HEK293 (cell line): ENCODE data around the gene STARD13.

Source experiments
- CTCF ChIA-PET: fragments of 350-600 bp; formaldehyde crosslinking; extraction: SDS; loops from one replicate; lab custom pipeline; 2021; ENCODE audit warnings: antibody characterized with exemption; lab: Yijun Ruan, JAX
- POLR2A ChIA-PET: fragments of 300-600 bp; formaldehyde crosslinking; extraction: SDS; loops from one replicate; lab custom pipeline; 2020; ENCODE audit warnings: antibody characterized with exemption, inconsistent platforms; lab: Yijun Ruan, JAX
- H3K27ac ChIP-seq: fragments of 200-500 bp; sonication (Bioruptor generic); 2 replicates; pipeline ENCODE4 v1.5.1; 2014; ENCODE audit warnings: low read depth, low read length, control low read depth, inconsistent platforms; ENCODE audit errors: extremely low read depth
- H3K36me3 ChIP-seq, 2 experiments: fragments of 200-500 bp in 1 of 2; sonication (Bioruptor generic) in 1 of 2; 1 replicate in 1 of 2; 2 replicates in 1 of 2; pipeline ENCODE4 v1.5.1; 2014 to 2017; ENCODE audit warnings: inconsistent platforms in 2 of 2, low read length in 2 of 2; ENCODE audit not compliant: control insufficient read depth in 2 of 2, insufficient read depth in 1 of 2
- H3K4me1 ChIP-seq: fragments of 200-500 bp; sonication (Bioruptor generic); 2 replicates; pipeline ENCODE4 v1.5.1; 2014; ENCODE audit warnings: mild to moderate bottlenecking, low read length, inconsistent platforms; ENCODE audit not compliant: control insufficient read depth, insufficient read depth
- H3K4me3 ChIP-seq: 2 replicates; pipeline ENCODE4 v1.5.1; 2011; ENCODE audit warnings: low read depth, mild to moderate bottlenecking, control low read depth, low read length, moderate library complexity
- H3K9me3 ChIP-seq: fragments of 200-500 bp; sonication (Bioruptor generic); 2 replicates; pipeline ENCODE4 v1.5.1; 2014; ENCODE audit warnings: low read depth, low read length, inconsistent platforms; ENCODE audit not compliant: control insufficient read depth, insufficient read depth
- GLIS2 ChIP-seq: fragments of 450-650 bp; formaldehyde crosslinking; IDR thresholded peaks from 2 replicates; pipeline ENCODE4 v1.5.1; 2016; ENCODE audit warnings: missing biosample characterization, missing genetic modification characterization
- HOXA7 ChIP-seq: sonication (generic); formaldehyde crosslinking; IDR thresholded peaks from 2 replicates; pipeline ENCODE4 v1.8.1; 2022; ENCODE audit warnings: missing genetic modification reagents, borderline replicate concordance
- SP3 ChIP-seq: fragments of 450-650 bp; formaldehyde crosslinking; IDR thresholded peaks from 2 replicates; pipeline ENCODE4 v1.5.1; 2016; ENCODE audit warnings: missing biosample characterization, missing genetic modification characterization
- ZBTB21 ChIP-seq: fragments of 450-650 bp; formaldehyde crosslinking; IDR thresholded peaks from 2 replicates; pipeline ENCODE4 v1.5.1; 2017; ENCODE audit warnings: missing biosample characterization, missing genetic modification characterization
- ZFP41 ChIP-seq: fragments of 450-650 bp; formaldehyde crosslinking; IDR thresholded peaks from 2 replicates; pipeline ENCODE4 v1.5.1; 2016; ENCODE audit warnings: missing biosample characterization, missing genetic modification characterization, borderline replicate concordance
- ZNF146 ChIP-seq: fragments of 450-650 bp; formaldehyde crosslinking; IDR thresholded peaks from 2 replicates; pipeline ENCODE4 v1.5.1; 2016; ENCODE audit warnings: missing biosample characterization, missing genetic modification characterization
- ZNF184 ChIP-seq: fragments of 450-650 bp; IDR thresholded peaks from 2 replicates; pipeline ENCODE4 v1.5.1; 2018; ENCODE audit warnings: missing biosample characterization, mild to moderate bottlenecking, missing genetic modification characterization
- ZNF223 ChIP-seq: fragments of 450-650 bp; formaldehyde crosslinking; IDR thresholded peaks from 2 replicates; pipeline ENCODE4 v1.5.1; 2016; ENCODE audit warnings: missing biosample characterization, missing genetic modification characterization
- ZNF23 ChIP-seq: fragments of 450-650 bp; formaldehyde crosslinking; IDR thresholded peaks from 2 replicates; pipeline ENCODE4 v1.5.1; 2016; ENCODE audit warnings: missing biosample characterization, missing genetic modification characterization, borderline replicate concordance
- ZNF362 ChIP-seq: fragments of 450-650 bp; formaldehyde crosslinking; IDR thresholded peaks from 2 replicates; pipeline ENCODE4 v1.5.1; 2016; ENCODE audit warnings: missing biosample characterization, missing genetic modification characterization
- ZNF596 ChIP-seq: fragments of 450-650 bp; IDR thresholded peaks from 2 replicates; pipeline ENCODE4 v1.5.0; 2018; ENCODE audit warnings: missing biosample characterization, mild to moderate bottlenecking, missing genetic modification characterization, moderate library complexity
- ZNF623 ChIP-seq: fragments of 450-650 bp; formaldehyde crosslinking; IDR thresholded peaks from 2 replicates; pipeline ENCODE4 v1.5.1; 2016; ENCODE audit warnings: missing biosample characterization, missing genetic modification characterization
- ZNF677 ChIP-seq: fragments of 450-650 bp; IDR thresholded peaks from 2 replicates; pipeline ENCODE4 v1.5.0; 2018; ENCODE audit warnings: missing biosample characterization, mild to moderate bottlenecking, missing genetic modification characterization, moderate library complexity
- ZNF76 ChIP-seq: fragments of 450-650 bp; formaldehyde crosslinking; IDR thresholded peaks from 2 replicates; pipeline ENCODE4; 2016; ENCODE audit warnings: low read depth, missing biosample characterization, missing genetic modification characterization, borderline replicate concordance
- ZNF843 ChIP-seq: fragments of 450-650 bp; formaldehyde crosslinking; IDR thresholded peaks from 2 replicates; pipeline ENCODE4 v1.5.1; 2016; ENCODE audit warnings: missing biosample characterization, missing genetic modification characterization
- TF ChIP-seq, protein P1 (sequence below): fragments of 450-650 bp; formaldehyde crosslinking; IDR thresholded peaks from 2 replicates; pipeline ENCODE4 v1.5.1; 2016; ENCODE audit warnings: missing biosample characterization, missing genetic modification characterization, borderline replicate concordance
- TF ChIP-seq, protein P2 (sequence below): fragments of 450-650 bp; formaldehyde crosslinking; IDR thresholded peaks from 2 replicates; pipeline ENCODE4 v1.5.1; 2016; ENCODE audit warnings: missing biosample characterization, missing genetic modification characterization, borderline replicate concordance
- TF ChIP-seq, protein P3 (sequence below): fragments of 450-650 bp; formaldehyde crosslinking; IDR thresholded peaks from 2 replicates; pipeline ENCODE4 v1.5.1; 2016; ENCODE audit warnings: missing biosample characterization, missing genetic modification characterization
- TF ChIP-seq, protein P4 (sequence below): fragments of 450-650 bp; formaldehyde crosslinking; IDR thresholded peaks from 2 replicates; pipeline ENCODE4 v1.5.1; 2017; ENCODE audit warnings: missing biosample characterization, missing genetic modification characterization

Gene STARD13

GRCh38 chr13:33326723-33327122 is 41.2 kb upstream of the STARD13 start (continued):
- TF ChIP-seq, protein P1, sequence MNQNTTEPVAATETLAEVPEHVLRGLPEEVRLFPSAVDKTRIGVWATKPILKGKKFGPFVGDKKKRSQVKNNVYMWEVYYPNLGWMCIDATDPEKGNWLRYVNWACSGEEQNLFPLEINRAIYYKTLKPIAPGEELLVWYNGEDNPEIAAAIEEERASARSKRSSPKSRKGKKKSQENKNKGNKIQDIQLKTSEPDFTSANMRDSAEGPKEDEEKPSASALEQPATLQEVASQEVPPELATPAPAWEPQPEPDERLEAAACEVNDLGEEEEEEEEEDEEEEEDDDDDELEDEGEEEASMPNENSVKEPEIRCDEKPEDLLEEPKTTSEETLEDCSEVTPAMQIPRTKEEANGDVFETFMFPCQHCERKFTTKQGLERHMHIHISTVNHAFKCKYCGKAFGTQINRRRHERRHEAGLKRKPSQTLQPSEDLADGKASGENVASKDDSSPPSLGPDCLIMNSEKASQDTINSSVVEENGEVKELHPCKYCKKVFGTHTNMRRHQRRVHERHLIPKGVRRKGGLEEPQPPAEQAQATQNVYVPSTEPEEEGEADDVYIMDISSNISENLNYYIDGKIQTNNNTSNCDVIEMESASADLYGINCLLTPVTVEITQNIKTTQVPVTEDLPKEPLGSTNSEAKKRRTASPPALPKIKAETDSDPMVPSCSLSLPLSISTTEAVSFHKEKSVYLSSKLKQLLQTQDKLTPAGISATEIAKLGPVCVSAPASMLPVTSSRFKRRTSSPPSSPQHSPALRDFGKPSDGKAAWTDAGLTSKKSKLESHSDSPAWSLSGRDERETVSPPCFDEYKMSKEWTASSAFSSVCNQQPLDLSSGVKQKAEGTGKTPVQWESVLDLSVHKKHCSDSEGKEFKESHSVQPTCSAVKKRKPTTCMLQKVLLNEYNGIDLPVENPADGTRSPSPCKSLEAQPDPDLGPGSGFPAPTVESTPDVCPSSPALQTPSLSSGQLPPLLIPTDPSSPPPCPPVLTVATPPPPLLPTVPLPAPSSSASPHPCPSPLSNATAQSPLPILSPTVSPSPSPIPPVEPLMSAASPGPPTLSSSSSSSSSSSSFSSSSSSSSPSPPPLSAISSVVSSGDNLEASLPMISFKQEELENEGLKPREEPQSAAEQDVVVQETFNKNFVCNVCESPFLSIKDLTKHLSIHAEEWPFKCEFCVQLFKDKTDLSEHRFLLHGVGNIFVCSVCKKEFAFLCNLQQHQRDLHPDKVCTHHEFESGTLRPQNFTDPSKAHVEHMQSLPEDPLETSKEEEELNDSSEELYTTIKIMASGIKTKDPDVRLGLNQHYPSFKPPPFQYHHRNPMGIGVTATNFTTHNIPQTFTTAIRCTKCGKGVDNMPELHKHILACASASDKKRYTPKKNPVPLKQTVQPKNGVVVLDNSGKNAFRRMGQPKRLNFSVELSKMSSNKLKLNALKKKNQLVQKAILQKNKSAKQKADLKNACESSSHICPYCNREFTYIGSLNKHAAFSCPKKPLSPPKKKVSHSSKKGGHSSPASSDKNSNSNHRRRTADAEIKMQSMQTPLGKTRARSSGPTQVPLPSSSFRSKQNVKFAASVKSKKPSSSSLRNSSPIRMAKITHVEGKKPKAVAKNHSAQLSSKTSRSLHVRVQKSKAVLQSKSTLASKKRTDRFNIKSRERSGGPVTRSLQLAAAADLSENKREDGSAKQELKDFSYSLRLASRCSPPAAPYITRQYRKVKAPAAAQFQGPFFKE (tag by site-specific recombination), result no peak
- no peak for TF ChIP-seq ZNF184 (tag by site-specific recombination)

DNA sequence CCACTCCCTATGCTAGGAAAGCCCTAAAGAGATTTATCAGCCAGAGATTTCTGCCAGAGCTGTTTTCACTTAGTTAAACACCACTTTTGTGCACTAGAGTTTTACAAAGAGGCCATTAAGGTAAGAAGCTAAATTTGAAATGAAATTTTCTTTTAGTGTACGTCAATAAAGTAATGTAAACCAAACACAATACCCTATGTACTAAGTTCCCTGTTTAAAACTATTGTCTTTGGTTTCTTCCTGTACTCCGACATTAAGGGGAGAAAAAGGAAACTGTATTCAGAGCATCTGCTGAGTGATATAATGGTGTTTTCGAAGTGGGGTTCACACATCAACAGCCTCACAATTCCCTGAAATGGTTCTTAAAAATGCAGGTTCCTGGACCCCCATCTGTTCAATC is 40.7 kb upstream of the STARD13 start:
- H3K36me3 ChIP-seq, result no peaks in the 10 kb centered on the region
- H3K27ac ChIP-seq, result no peak overlapping the region
- H3K4me1 ChIP-seq, result peaks cover 2% of the 10 kb centered on the region; the same call in 1 of the 2 replicates
- no peaks in the 10 kb centered on the region for H3K9me3 ChIP-seq
- no peak overlapping the region for H3K4me3 ChIP-seq
- TF ChIP-seq ZNF76 (no peak), ZNF623 (tag by site-specific recombination) (no peak), SP3 (tag by site-specific recombination) (no peak), ZNF146 (tag by site-specific recombination) (no peak), ZNF223 (tag by site-specific recombination) (no peak), ZFP41 (tag by site-specific recombination) (no peak), ZNF596 (tag by site-specific recombination) (no peak), ZBTB21 (tag by site-specific recombination) (no peak), ZNF843 (no peak), ZNF677 (tag by site-specific recombination) (no peak), GLIS2 (tag by site-specific recombination) (no peak), HOXA7 (CRISPR knock-in tag) (no peak), ZNF362 (tag by site-specific recombination) (no peak), ZNF23 (tag by site-specific recombination) (no peak)
- TF ChIP-seq, protein P2, sequence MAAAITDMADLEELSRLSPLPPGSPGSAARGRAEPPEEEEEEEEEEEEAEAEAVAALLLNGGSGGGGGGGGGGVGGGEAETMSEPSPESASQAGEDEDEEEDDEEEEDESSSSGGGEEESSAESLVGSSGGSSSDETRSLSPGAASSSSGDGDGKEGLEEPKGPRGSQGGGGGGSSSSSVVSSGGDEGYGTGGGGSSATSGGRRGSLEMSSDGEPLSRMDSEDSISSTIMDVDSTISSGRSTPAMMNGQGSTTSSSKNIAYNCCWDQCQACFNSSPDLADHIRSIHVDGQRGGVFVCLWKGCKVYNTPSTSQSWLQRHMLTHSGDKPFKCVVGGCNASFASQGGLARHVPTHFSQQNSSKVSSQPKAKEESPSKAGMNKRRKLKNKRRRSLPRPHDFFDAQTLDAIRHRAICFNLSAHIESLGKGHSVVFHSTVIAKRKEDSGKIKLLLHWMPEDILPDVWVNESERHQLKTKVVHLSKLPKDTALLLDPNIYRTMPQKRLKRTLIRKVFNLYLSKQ (tag by site-specific recombination), result no peak
- TF ChIP-seq, protein P3, sequence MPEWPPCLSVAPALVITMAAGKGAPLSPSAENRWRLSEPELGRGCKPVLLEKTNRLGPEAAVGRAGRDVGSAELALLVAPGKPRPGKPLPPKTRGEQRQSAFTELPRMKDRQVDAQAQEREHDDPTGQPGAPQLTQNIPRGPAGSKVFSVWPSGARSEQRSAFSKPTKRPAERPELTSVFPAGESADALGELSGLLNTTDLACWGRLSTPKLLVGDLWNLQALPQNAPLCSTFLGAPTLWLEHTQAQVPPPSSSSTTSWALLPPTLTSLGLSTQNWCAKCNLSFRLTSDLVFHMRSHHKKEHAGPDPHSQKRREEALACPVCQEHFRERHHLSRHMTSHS, result no peak
- TF ChIP-seq, protein P4, sequence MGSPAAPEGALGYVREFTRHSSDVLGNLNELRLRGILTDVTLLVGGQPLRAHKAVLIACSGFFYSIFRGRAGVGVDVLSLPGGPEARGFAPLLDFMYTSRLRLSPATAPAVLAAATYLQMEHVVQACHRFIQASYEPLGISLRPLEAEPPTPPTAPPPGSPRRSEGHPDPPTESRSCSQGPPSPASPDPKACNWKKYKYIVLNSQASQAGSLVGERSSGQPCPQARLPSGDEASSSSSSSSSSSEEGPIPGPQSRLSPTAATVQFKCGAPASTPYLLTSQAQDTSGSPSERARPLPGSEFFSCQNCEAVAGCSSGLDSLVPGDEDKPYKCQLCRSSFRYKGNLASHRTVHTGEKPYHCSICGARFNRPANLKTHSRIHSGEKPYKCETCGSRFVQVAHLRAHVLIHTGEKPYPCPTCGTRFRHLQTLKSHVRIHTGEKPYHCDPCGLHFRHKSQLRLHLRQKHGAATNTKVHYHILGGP (tag by site-specific recombination), result no peak
- ChIA-PET POLR2A (no interaction called here), CTCF (no interaction called here)
